ENCODE data around the gene ALDH4A1. TPM values are rescaled to one million over a fixed set of nuclear protein-coding genes. Genes with fewer than 3 reads are reported as not detected.

The ALDH4A1 gene
- total and polyA plus RNA-seq, 4 donors: 162 to 424 (median 244) TPM

DNA sequence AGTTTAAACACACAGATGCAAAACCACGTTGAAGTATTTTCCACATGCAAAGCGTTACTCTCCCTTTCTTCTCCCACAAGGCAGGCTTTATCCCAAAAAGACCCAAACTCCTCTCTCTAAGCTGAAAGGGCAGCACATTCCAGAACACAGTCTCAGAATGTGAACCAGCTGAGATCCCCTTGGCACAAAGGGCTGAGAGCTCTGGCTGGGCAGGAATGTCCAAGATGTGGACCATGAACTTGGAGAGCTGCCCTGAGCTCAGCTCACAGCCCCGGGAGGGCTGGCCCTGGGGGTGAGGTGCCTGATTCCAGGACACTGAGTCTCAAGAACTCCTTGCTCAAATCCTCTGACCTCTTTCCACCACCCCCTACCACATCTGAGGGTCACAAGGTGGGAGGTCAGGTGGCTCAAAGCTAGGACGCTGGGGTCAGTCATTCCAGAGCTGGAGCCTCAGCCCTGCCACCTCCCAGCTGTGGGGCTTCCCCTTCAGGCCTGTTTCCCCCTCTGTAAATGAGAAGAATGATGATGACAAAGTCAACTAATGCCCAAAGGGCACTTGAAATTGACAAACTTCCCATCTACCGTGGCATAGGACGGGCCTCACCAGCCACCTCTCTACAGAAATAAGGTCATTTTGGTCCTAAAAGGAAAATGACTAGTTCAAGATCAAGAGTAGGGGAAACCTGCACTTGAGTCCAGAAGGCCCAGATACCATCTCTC is 11.5 kb downstream of the ALDH4A1 start:
- no peaks in the 10 kb centered on the region for H3K9me3 ChIP-seq (ENCODE audit: control insufficient read depth in 4 of 4, low read length in 3 of 4)
- H3K27ac ChIP-seq (ENCODE audit: low read depth in 1 of 2, low read length in 2 of 2): no peak overlapping the region
- WGBS: 44% methylated on average over 6 of the region's 6 CpGs
- H3K36me3 ChIP-seq (ENCODE audit: control insufficient read depth in 4 of 4, insufficient read depth in 3 of 4, low read depth in 1 of 4, low read length in 3 of 4): peaks cover 8 to 27% (median 24%) of the 10 kb centered on the region in 4 donors
- TF ChIP-seq EGR1 (IDR thresholded peaks at IDR 0.05; ENCODE audit: low read depth in 2 of 2) (no peak), HNF4A (conservative IDR thresholded peaks at IDR 0.05) (peak; percentile 36 to 43), RXRA (IDR thresholded peaks at IDR 0.05) (peak in 1 of 2 donors; percentile 24)
- TF ChIP-seq, protein P1, sequence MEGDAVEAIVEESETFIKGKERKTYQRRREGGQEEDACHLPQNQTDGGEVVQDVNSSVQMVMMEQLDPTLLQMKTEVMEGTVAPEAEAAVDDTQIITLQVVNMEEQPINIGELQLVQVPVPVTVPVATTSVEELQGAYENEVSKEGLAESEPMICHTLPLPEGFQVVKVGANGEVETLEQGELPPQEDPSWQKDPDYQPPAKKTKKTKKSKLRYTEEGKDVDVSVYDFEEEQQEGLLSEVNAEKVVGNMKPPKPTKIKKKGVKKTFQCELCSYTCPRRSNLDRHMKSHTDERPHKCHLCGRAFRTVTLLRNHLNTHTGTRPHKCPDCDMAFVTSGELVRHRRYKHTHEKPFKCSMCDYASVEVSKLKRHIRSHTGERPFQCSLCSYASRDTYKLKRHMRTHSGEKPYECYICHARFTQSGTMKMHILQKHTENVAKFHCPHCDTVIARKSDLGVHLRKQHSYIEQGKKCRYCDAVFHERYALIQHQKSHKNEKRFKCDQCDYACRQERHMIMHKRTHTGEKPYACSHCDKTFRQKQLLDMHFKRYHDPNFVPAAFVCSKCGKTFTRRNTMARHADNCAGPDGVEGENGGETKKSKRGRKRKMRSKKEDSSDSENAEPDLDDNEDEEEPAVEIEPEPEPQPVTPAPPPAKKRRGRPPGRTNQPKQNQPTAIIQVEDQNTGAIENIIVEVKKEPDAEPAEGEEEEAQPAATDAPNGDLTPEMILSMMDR (IDR thresholded peaks at IDR 0.05; ENCODE audit: low read depth, low read length, missing input control): no peak
- TF ChIP-seq, protein P2, sequence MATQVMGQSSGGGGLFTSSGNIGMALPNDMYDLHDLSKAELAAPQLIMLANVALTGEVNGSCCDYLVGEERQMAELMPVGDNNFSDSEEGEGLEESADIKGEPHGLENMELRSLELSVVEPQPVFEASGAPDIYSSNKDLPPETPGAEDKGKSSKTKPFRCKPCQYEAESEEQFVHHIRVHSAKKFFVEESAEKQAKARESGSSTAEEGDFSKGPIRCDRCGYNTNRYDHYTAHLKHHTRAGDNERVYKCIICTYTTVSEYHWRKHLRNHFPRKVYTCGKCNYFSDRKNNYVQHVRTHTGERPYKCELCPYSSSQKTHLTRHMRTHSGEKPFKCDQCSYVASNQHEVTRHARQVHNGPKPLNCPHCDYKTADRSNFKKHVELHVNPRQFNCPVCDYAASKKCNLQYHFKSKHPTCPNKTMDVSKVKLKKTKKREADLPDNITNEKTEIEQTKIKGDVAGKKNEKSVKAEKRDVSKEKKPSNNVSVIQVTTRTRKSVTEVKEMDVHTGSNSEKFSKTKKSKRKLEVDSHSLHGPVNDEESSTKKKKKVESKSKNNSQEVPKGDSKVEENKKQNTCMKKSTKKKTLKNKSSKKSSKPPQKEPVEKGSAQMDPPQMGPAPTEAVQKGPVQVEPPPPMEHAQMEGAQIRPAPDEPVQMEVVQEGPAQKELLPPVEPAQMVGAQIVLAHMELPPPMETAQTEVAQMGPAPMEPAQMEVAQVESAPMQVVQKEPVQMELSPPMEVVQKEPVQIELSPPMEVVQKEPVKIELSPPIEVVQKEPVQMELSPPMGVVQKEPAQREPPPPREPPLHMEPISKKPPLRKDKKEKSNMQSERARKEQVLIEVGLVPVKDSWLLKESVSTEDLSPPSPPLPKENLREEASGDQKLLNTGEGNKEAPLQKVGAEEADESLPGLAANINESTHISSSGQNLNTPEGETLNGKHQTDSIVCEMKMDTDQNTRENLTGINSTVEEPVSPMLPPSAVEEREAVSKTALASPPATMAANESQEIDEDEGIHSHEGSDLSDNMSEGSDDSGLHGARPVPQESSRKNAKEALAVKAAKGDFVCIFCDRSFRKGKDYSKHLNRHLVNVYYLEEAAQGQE (IDR thresholded peaks at IDR 0.05): no peak
- H3K9ac ChIP-seq (ENCODE audit: low read depth in 1 of 2, low read length in 2 of 2): no peak overlapping the region
- no peak for DNase-seq (ENCODE audit: low spot score)
- peaks cover 8 to 66% (median 49%) of the 10 kb centered on the region in 4 donors for H3K4me1 ChIP-seq (ENCODE audit: control insufficient read depth in 4 of 4, insufficient read depth in 4 of 4, low read length in 3 of 4)
- no peak overlapping the region for H3K4me3 ChIP-seq (ENCODE audit: low read depth in 1 of 3, low read length in 3 of 3)
- H3K27me3 ChIP-seq (ENCODE audit: control insufficient read depth in 4 of 4, insufficient read depth in 4 of 4, low read length in 3 of 4): no peaks in the 10 kb centered on the region

DNA sequence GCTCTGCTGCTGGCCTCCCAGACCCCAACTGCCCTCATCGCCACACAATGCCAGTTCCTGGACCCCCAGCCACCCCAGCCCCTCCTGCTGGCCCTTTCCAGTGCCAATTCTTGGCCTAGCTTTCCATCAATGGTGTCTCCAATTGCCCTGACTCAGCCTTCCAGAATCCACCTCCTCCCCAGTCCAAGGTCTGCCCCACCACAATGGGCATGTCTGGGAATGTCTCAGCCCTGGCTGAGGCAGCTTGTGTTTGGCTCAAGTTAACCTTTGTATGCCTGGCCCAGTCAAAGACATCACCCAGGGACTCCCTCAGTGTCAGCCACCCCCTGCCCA is 16.4 kb downstream of the ALDH4A1 start:
- 100% methylated on average over 1 of the region's 1 CpG for WGBS
- H3K4me3 ChIP-seq (ENCODE audit: low read depth in 1 of 3, low read length in 3 of 3): no peak overlapping the region
- H3K9ac ChIP-seq (ENCODE audit: low read depth in 1 of 2, low read length in 2 of 2): no peak overlapping the region
- H3K4me1 ChIP-seq (ENCODE audit: control insufficient read depth in 4 of 4, insufficient read depth in 4 of 4, low read length in 3 of 4): peaks cover 2 to 26% (median 14%) of the 10 kb centered on the region in 4 donors
- H3K27ac ChIP-seq (ENCODE audit: low read depth in 1 of 2, low read length in 2 of 2): no peak overlapping the region
- H3K36me3 ChIP-seq (ENCODE audit: control insufficient read depth in 4 of 4, insufficient read depth in 3 of 4, low read depth in 1 of 4, low read length in 3 of 4): peaks cover 20 to 60% (median 40%) of the 10 kb centered on the region in 4 donors
- no peaks in the 10 kb centered on the region for H3K27me3 ChIP-seq (ENCODE audit: control insufficient read depth in 4 of 4, insufficient read depth in 4 of 4, low read length in 3 of 4)
- DNase-seq (ENCODE audit: low spot score): no peak
- no peaks in the 10 kb centered on the region for H3K9me3 ChIP-seq (ENCODE audit: control insufficient read depth in 4 of 4, low read length in 3 of 4)
- TF ChIP-seq RXRA (IDR thresholded peaks at IDR 0.05) (no peak), TAF1 (conservative IDR thresholded peaks at IDR 0.05) (no peak), YY1 (IDR thresholded peaks at IDR 0.05) (no peak), RAD21 (IDR thresholded peaks at IDR 0.05) (no peak)
- TF ChIP-seq, protein P3, sequence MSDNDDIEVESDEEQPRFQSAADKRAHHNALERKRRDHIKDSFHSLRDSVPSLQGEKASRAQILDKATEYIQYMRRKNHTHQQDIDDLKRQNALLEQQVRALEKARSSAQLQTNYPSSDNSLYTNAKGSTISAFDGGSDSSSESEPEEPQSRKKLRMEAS (IDR thresholded peaks at IDR 0.05): no peak

DNA sequence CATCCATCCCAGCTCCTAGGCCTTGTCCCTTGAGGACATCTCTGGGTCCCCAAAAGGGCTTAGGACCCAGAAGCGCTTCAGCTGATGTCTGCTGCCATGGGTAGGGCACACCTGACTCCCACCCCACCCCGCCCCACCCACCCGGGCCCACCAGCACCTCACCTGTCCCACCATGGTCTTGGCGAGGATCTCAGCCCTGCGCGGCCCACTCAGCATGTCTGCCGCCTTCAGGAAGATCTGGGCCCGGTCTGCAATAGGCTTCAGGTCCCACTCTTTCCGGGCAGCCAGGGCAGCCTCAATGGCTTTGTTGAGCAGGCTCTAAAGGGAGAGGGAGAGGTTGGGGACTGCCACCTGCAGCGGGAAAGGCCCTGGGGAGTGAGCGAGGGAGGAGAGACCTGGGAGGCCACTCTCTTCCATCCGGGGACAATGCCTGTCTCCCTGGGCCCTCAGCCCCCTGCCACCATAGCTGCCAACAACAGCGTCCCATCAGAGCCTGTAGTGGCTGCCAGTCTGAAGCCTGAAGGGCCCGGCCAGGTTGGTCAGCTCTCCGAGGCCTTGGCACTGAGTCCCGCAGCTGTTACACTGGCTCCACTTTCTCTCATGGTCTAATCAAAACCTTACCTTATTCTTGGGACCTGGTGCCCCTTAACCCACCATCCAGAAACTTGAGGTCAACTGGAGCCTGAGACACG is 16.9 kb downstream of the ALDH4A1 start:
- no peak overlapping the region for H3K4me3 ChIP-seq (ENCODE audit: low read depth in 1 of 3, low read length in 3 of 3)
- DNase-seq (ENCODE audit: low spot score): no peak
- WGBS: 91% methylated on average over 17 of the region's 17 CpGs
- no peaks in the 10 kb centered on the region for H3K9me3 ChIP-seq (ENCODE audit: control insufficient read depth in 4 of 4, low read length in 3 of 4)
- H3K36me3 ChIP-seq (ENCODE audit: control insufficient read depth in 4 of 4, insufficient read depth in 3 of 4, low read depth in 1 of 4, low read length in 3 of 4): peaks cover 20 to 64% (median 45%) of the 10 kb centered on the region in 4 donors
- peaks cover 0 to 21% (median 9%) of the 10 kb centered on the region in 4 donors for H3K4me1 ChIP-seq (ENCODE audit: control insufficient read depth in 4 of 4, insufficient read depth in 4 of 4, low read length in 3 of 4)
- no peak overlapping the region for H3K9ac ChIP-seq (ENCODE audit: low read depth in 1 of 2, low read length in 2 of 2)
- TF ChIP-seq TAF1 (conservative IDR thresholded peaks at IDR 0.05) (no peak), GABPA (IDR thresholded peaks at IDR 0.05 in 1 of 2, conservative IDR thresholded peaks at IDR 0.05 in 1 of 2) (no peak)
- TF ChIP-seq, protein P4, sequence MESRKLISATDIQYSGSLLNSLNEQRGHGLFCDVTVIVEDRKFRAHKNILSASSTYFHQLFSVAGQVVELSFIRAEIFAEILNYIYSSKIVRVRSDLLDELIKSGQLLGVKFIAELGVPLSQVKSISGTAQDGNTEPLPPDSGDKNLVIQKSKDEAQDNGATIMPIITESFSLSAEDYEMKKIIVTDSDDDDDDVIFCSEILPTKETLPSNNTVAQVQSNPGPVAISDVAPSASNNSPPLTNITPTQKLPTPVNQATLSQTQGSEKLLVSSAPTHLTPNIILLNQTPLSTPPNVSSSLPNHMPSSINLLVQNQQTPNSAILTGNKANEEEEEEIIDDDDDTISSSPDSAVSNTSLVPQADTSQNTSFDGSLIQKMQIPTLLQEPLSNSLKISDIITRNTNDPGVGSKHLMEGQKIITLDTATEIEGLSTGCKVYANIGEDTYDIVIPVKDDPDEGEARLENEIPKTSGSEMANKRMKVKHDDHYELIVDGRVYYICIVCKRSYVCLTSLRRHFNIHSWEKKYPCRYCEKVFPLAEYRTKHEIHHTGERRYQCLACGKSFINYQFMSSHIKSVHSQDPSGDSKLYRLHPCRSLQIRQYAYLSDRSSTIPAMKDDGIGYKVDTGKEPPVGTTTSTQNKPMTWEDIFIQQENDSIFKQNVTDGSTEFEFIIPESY (IDR thresholded peaks at IDR 0.05): no peak
- TF ChIP-seq, protein P1 (IDR thresholded peaks at IDR 0.05; ENCODE audit: low read depth, low read length, missing input control): no peak
- H3K27ac ChIP-seq (ENCODE audit: low read depth in 1 of 2, low read length in 2 of 2): no peak overlapping the region
- no peaks in the 10 kb centered on the region for H3K27me3 ChIP-seq (ENCODE audit: control insufficient read depth in 4 of 4, insufficient read depth in 4 of 4, low read length in 3 of 4)

Measured in liver (tissue), 9 donors.